ENCODE results near the gene C2CD4D. TPM values are rescaled to one million over a fixed set of nuclear protein-coding genes. Genes with fewer than 3 reads are reported as not detected.
"Not testable (repeated sequence)": the region's sequence is repeated elsewhere in the genome, so short reads cannot be mapped to it uniquely, and the experiment has no call there.

The C2CD4D gene
- total RNA-seq, 4 donors from 2014 or later = 2.2 to 3.9 TPM; not detected in 2

GRCh38 chr1:151860504-151861187, 21.0 kb upstream of the C2CD4D start:
- H3K36me3 ChIP-seq = no peaks in the 10 kb centered on the region
- DNase-seq (ENCODE audit: low spot score in 2 of 2) = no peak
- no peaks in the 10 kb centered on the region for H3K27me3 ChIP-seq
- H3K9me3 ChIP-seq = no peaks in the 10 kb centered on the region
- H3K4me3 ChIP-seq = no peak overlapping the region
- H3K27ac ChIP-seq = no peak overlapping the region
- TF ChIP-seq, protein P1, sequence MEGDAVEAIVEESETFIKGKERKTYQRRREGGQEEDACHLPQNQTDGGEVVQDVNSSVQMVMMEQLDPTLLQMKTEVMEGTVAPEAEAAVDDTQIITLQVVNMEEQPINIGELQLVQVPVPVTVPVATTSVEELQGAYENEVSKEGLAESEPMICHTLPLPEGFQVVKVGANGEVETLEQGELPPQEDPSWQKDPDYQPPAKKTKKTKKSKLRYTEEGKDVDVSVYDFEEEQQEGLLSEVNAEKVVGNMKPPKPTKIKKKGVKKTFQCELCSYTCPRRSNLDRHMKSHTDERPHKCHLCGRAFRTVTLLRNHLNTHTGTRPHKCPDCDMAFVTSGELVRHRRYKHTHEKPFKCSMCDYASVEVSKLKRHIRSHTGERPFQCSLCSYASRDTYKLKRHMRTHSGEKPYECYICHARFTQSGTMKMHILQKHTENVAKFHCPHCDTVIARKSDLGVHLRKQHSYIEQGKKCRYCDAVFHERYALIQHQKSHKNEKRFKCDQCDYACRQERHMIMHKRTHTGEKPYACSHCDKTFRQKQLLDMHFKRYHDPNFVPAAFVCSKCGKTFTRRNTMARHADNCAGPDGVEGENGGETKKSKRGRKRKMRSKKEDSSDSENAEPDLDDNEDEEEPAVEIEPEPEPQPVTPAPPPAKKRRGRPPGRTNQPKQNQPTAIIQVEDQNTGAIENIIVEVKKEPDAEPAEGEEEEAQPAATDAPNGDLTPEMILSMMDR (IDR thresholded peaks at IDR 0.05) = no peak
- TF ChIP-seq EP300 (IDR thresholded peaks at IDR 0.05) (no peak), POLR2A (IDR thresholded peaks at IDR 0.05) (no peak)
- 73 to 74% methylated on average over 5 to 7 of the region's 7 CpGs for WGBS, 2 donors
- H3K4me1 ChIP-seq = no peaks in the 10 kb centered on the region

DNA sequence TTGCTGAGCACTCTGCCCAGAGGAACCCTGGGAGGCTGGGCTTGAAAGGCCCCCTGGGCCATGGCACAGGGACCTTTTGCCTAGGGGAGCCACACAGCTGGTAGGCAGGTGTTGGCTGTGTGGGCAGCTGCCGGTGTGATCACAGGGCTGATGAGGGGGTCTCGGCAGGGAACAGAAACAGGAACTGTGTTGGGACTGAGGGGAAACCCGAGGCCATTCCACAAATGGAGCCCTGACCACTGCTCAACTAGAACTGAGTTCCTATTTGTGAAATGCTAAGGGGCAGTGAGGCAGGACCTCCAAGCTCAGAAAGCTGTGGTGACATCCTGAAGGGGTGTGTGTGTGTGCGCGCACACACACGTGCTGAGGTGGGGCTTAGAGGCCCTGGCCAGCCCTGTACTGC, 20.3 kb upstream of the C2CD4D start:
- TF ChIP-seq EP300 (IDR thresholded peaks at IDR 0.05) (no peak), POLR2A (IDR thresholded peaks at IDR 0.05) (no peak)
- TF ChIP-seq, protein P1 (IDR thresholded peaks at IDR 0.05) = no peak
- Histone ChIP-seq H3K36me3 (no peaks in the 10 kb centered on the region), H3K4me1 (no peaks in the 10 kb centered on the region), H3K9me3 (no peaks in the 10 kb centered on the region), H3K4me3 (no peak overlapping the region), H3K27me3 (no peaks in the 10 kb centered on the region), H3K27ac (no peak overlapping the region)
- 75 to 76% methylated on average over 6 of the region's 6 CpGs for WGBS, 2 donors
- DNase-seq (ENCODE audit: low spot score in 2 of 2) = no peak

DNA sequence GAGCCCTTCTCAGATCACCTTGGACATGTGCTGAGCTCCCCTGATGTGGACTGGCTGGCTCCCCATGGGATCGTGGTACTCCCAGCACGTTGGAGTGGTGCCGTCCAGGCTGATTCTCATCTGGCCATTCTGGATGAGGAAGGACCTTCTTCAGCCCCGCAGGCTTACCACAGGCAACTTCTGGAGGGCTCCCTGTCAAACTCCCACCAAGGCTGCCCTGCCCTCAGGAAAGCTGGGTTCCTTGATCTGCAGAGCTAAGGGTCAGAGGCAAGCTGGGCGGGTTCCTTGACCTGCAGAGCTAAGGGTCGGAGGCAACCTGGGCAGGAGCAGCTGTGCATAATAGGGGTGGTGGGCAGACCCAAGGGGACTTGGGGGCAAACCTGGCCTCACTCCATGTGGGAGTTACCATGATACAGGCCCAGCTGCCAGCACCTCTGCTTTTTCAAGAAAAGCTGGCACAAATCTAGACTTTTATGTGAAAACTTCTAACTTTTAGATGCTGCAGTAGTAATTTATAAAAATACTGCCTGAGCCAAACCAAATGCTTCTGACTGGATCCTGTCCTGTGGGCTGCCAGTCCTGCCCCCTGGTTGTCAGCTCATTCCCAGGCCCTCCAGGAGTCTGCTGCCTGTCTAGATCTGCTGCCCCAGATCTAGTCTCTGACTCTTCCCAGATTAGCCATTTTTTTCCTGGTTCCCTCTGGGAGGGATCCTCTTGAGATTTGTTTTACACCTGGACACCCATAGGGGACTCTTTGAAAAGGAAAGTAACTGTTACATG, 19.5 kb upstream of the C2CD4D start:
- no peak for TF ChIP-seq POLR2A (IDR thresholded peaks at IDR 0.05)
- TF ChIP-seq, protein P1 (IDR thresholded peaks at IDR 0.05) = no peak
- TF ChIP-seq EP300 (IDR thresholded peaks at IDR 0.05) = no peak
- H3K4me3 ChIP-seq = no peak overlapping the region
- no peak overlapping the region for H3K27ac ChIP-seq
- no peaks in the 10 kb centered on the region for H3K9me3 ChIP-seq
- DNase-seq (ENCODE audit: low spot score in 2 of 2) = no peak
- H3K4me1 ChIP-seq = no peaks in the 10 kb centered on the region
- H3K36me3 ChIP-seq = no peaks in the 10 kb centered on the region
- 90 to 91% methylated on average over 5 to 6 of the region's 6 CpGs for WGBS, 2 donors
- H3K27me3 ChIP-seq = no peaks in the 10 kb centered on the region

DNA sequence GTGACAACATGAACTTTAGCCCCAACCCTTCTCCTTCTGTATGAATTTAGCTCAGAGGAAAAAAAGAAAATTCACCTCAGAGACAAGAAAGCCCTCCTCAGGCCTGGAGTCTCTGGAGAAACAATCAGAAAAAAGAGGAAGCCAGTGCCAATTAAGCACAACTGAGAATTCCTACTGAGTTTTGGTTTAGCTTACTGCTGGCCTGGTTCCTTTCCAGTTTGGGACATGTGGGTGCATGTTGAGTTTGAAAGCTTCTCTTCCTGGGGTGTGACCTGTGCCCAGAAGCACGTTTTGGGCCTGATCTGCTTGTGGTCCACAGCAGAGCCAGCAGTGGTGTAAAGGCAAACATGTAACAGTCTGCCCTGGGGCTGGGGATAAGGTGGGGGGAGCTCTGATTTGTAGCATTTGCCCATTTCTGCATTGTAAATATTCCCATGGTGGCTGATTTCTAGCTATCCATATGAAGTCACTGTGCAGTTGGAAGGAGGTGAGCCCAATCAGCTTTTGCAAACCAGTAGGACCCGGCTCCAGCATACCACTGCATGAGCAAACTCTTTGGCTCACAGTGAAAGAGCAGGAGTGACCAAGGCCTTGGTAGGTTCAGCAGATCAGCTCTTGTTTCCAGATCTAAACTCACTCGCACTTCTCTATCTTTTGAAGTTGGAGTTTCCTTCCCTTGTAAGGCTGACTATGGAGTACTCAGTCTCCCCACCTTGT, 18.6 kb upstream of the C2CD4D start:
- no peaks in the 10 kb centered on the region for H3K9me3 ChIP-seq
- 59 to 61% methylated on average over 3 of the region's 3 CpGs for WGBS, 2 donors
- H3K36me3 ChIP-seq = no peaks in the 10 kb centered on the region
- no peaks in the 10 kb centered on the region for H3K4me1 ChIP-seq
- TF ChIP-seq POLR2A (IDR thresholded peaks at IDR 0.05) (no peak), EP300 (IDR thresholded peaks at IDR 0.05) (no peak)
- TF ChIP-seq, protein P1 (IDR thresholded peaks at IDR 0.05) = no peak
- H3K4me3 ChIP-seq = no peak overlapping the region
- no peaks in the 10 kb centered on the region for H3K27me3 ChIP-seq
- H3K27ac ChIP-seq = no peak overlapping the region
- DNase-seq (ENCODE audit: low spot score in 2 of 2) = no peak

DNA sequence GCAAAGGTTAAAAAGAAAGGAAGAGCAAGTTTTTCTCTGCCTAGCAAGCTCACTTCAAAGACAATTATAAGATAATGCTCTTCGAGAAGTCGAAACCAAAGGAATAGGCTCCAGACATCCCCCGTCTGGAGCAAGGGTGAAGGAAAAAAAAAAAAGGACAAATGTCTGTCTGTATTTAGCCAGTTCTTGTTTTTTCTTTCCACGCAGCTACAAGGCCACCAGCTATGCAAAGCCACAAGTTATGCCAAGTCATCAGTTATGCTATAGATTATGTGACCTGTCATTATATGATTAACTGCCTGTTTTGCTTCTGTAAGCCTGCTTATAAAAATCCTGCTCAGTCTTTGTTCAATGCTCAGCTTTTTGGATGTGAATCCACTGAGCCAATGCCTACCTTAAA, 16.3 kb upstream of the C2CD4D start:
- Histone ChIP-seq H3K4me3 (no peak overlapping the region), H3K9me3 (no peaks in the 10 kb centered on the region), H3K27ac (no peak overlapping the region), H3K36me3 (no peaks in the 10 kb centered on the region), H3K27me3 (no peaks in the 10 kb centered on the region), H3K4me1 (no peaks in the 10 kb centered on the region)
- TF ChIP-seq EP300 (IDR thresholded peaks at IDR 0.05) (no peak), POLR2A (IDR thresholded peaks at IDR 0.05) (no peak)
- TF ChIP-seq, protein P1 (IDR thresholded peaks at IDR 0.05) = no peak
- no peak for DNase-seq (ENCODE audit: low spot score in 2 of 2)
- WGBS, 2 donors = 18 to 25% methylated on average over 4 of the region's 4 CpGs

DNA sequence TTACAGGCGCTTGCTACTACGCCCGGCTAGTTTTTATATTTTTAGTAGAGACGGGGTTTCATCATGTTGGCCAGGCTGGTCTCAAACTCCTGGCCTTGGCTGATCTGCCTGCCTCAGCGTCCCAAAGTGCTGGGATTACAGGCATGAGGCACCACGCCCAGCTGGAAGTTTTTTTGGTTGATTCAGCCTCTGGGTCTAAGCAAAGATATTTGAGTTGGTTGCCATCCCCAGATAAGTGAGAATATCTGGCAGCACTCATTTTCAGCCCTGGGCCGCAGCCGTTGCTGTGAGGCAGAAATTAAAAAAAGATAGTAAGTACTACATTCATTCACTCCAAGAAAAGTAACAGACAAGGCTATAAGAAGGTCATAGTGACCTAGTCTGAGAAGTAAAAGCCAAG, 15.9 kb upstream of the C2CD4D start:
- H3K9me3 ChIP-seq; H3K27me3 ChIP-seq; H3K4me1 ChIP-seq; DNase-seq (ENCODE audit: low spot score in 2 of 2); H3K4me3 ChIP-seq; H3K27ac ChIP-seq; H3K36me3 ChIP-seq: not testable (repeated sequence)
- WGBS, 2 donors = 65 to 66% methylated on average over 8 of the region's 8 CpGs

Measured in tibial nerve (tissue), 4 donors.